HG03442 (cell line): Measurements from ENCODE around the gene SMIM33.
"Not testable (repeated sequence)": the region's sequence is repeated elsewhere in the genome, so short reads cannot be mapped to it uniquely, and the experiment has no call there.

Experiments used
- ATAC-seq: cut with Tn5 transposase; IDR thresholded peaks from one replicate; pipeline ENCODE4 v1.9.1; 2021; ENCODE audit warnings: mild to moderate bottlenecking, moderate library complexity; ENCODE audit not compliant: unreplicated experiment

Gene SMIM33

DNA sequence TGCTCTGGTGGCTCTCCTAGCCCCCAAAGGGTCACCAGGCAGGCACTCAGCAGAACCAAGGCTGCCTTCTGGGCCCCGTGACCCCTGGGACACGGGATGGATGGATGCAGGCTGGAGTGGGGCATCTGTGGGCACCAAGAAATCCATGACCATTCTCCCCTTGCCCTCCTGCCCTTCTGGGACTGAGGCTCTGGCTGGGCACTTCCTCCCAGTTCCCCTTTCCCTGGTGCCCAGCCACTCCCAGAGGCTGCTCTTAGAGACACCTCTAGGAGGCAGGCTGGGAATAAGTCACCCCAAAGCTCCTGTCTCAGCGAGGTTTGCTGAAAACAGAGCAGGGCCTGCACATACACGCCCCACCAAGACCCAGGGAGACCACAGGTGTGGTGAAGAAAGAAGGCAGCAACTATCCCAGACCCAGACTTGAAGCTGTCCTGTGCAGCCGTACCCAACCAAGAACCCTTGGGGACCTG, 10.8 kb downstream of the SMIM33 start:
- ATAC-seq, result peak; percentile 25

DNA sequence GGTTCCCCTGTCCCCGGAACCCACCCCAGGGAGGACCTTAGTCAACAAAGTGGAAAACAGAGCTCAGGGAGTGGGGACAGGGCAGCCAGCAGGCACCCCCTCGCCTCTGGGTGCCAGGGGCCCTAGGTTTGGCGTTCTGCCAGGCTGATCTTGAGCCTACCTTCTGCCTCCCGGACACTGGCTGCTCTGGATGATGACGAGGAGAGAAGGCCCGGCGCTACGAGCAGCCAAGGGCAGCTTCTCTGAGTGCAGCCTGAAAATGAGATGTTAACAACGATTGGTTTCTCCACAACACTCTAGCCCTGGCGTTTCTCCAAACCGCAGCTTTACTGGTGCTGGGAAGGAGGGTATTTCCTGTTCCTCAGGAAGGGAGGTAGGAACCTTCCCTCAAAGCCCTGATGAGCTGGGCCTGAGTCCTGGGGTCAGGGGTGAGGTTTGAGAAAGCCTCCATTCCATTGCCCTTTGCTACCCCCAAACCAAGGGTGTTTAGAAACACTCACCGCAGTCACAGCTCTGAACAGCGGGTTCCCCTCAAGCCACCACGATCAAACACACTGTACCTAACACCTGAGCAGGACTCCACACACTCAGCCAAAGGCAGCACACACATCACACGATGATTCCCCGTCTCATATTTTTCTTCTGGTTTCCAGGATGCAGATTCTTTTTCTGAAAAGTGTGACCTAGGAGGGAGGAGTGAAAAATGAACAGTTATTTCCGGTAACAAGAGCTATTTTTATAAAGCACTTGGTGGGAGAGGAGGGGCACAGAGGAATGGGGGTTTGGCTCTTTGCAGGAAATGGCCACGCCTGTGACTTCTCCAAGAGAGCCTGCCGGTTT, 11.5 kb downstream of the SMIM33 start, which contains the start of gene STING1:
TSS of gene STING1 (minus strand) at position 709 of the 840 bp plus-strand sequence. CDS start 1,054 bp downstream, outside the sequence.
- ATAC-seq, result peak; percentile 50

DNA sequence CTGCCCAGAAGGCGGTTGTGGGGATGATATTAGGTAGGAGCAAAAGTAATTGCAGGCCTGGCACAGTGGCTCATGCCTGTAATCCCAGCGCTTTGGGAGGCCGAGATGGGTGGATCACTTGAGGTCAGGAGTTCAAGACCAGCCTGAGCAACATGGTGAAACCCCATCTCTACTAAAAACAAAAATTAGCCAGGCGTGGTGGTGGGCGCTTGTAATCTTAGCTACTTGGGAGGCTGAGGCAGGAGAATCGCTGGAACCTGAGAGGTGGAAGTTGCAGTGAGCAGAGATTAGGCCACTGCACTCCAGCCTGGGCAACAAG, 12.0 kb downstream of the SMIM33 start:
- ATAC-seq, result not testable (repeated sequence)

DNA sequence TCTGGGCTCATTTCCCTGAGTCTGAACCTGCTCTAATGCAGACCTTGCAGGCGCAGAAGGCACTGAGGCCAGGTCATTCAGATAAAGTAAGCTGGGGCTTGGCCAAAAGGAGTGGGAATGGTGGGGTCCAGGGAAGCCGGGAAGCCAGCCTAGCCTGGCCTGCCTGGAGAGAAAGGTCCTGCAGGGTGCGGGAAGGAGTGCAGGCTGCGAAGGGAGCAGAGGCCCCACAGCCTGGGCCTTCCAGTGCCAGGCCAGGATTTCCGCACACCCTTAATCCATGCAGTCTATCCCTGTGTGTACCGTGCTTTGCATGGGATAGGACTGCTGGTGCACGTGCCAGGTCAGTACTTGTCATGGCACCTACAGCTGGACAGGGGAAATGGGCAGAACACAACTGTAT, 15.4 kb downstream of the SMIM33 start:
- ATAC-seq, result no peak

DNA sequence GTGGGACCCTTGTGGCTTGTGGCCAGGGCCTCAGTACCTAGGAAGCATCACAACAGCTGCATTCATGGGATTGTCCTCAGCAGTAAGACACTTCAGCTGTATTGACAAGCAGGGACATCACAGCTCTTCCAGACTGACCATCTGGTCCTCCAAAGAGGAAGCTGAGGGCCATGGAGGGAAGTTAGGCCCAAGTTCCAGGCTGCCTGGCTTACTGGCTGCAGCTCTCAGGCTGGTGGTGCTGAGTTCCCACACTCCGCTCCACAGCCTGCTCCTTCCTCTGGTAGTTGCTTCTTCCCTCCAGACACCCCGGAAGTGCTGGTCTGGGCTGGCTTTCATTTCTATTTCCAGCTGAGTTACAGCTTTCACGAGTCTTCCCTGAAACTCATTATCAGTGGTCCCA, 17.5 kb downstream of the SMIM33 start:
- ATAC-seq, result no peak

DNA sequence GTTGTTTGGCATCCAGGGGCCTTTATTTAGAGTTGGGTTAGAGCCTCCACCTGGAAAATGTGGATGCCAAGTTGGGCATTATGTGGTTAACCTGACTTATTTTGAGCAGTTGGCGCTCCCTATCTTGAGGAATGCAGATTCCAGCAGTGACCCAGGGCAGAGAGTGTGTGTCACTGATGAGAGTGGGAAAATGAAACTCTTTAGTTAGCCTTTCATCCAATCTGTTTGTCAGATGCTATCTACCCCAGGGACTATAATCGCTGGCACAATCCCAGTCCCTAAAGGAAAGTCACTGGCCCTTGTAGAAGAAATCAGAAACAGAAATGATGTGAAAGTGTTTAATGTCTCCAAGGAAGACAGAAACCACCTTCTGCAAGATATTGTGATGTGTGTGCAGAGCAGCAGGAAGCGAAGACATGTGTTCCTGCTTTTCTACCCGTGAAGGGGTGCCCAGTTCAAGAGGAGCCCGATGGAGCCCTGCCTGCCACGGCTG, 21.9 kb downstream of the SMIM33 start:
- ATAC-seq, result no peak

DNA sequence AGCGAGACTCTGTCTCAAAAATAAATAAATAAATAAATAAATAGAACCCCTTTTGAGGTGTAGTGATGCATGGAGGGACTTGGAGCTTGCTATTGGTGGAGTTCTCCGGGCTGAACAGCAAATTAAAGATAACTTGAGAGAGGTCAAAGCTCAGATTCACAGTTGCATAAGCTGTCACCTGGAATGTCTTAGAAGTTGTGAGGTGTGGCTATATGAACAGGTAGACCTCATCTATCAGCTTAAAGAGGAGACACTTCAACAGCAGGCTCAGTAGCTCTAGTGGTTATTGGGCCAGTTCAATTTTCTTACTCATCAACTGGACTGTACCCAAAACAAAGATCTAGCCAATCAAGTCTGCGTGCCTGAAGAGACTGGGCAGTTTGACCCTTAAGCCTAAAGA, 23.5 kb downstream of the SMIM33 start:
- ATAC-seq, result no peak

DNA sequence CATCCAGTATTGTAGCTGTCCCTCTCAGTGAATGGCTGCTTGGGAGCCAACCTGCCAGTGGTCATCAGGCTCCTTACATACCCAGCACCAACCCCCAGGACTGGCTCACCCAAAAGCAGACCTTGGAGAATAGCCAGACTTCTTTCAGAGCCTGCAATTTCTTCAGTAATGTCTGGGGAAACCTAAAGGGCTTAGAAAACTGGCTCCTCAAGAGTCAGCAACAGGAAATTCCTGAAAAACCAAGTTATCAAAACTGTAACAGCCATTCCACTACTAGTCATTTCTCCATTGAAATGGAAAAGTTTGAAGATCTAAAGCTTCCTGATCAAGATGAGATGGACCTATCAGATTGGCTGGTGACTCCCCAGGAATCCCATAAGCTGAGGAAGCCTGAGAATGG, 24.0 kb downstream of the SMIM33 start:
- no peak for ATAC-seq

DNA sequence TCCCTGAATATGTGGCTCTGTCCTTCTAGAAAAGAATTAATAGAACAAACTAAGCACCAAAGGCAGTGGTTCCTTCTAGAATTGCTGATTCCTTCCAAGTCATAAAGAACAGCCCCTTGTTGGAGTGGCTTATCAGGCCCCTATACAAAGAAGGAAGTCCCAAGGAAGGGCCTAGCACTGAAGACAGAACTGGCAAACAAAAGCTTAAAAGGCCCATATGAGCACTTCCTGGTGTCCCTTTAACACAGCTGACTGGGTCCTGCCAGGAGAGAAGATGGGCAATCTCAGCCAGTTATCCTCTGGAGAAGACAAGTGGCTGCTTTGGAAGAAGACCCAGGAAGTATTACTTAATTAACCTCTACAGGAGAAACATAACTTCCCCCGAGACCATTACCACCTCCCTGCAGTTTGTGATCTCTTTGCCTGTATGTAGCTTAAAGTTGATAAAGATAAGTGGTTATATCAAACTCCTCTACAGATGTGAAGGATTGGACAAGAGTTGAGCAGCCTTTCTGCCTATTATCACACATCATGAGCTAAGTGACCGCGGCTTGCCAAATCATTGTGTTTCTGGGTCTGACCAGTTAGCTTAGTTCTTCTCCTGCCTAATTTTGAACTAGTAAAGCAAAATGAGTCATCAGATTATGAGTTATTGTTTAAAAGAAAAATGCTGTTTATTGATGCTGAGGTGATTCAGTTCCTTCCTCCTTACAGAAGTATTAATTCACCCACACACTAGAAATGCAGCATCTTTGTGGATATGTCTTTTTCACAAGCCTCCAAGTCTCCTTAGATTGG, 25.0 kb downstream of the SMIM33 start:
- ATAC-seq, result no peak

DNA sequence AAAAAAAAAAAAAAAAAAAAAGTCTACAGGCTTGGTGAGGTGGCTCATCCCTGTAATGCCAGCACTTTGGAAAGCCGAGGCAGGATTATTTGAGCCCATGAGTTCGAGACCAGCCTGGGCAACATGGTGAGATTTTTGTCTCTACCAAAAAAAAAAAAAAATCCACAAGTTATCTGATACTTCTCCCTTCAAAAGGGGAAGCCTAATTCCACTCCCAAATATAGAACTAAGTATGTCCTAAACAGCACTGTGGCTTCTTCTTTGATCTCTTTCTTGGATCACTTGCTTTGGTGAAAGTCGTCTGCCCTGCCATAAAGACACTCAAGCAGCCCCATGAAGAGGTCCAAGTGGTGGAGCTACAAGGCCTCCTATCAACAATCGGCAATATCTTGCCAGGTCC, 30.6 kb downstream of the SMIM33 start:
- ATAC-seq, result no peak

DNA sequence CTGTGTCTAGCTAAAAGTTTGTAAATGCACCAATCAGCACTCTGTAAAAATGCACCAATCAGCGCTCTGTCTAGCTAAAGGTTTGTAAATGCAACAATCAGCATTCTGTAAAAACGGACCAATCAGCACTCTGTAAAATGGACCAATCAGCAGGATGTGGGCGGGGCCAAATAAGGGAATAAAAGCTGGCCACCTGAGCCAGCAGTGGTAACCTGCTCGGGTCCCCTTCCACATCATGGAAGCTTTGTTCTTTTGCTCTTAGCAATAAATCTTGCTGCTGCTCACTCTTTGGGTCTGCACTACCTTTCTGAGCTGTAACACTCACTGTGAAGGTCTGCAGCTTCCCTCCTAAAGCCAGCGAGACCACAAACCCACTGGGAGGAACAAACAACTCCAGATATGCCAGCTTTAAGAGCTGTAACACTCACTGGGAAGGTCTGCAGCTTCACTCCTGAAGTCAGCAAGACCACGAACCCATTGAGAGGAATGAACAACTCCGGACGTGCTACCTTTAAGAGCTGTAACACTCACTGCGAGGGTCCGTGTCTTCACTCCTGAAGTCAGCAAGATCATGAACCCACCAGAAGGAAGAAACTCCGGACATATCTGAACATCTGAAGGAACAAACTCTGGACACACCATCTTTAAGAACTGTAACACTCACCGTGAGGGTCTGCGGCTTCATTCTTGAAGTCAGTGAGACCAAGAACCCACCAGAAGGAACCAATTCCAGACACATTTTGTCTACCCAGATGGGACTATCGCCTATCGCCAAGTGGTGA, 32.4 kb downstream of the SMIM33 start:
- not testable (repeated sequence) for ATAC-seq

DNA sequence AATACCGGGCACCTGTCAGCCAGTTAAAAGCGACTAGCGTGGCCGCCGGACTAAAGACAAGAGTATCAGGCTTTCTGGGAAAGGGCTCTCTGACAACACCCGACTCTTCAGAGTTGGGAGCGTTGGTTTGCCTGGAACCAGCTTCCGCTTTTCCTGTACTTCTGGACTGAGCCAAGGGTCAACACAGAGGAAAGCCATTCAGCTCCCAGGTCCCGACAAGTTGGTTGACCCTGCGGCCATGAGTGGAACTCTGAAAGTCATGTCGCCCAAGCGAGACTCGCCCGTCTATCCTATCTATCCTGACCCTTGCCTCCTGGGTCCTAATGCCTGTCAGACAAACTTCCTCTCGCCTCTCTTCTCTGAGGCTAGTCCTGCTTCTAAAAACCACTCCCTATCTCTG, 33.1 kb downstream of the SMIM33 start:
- not testable (repeated sequence) for ATAC-seq

DNA sequence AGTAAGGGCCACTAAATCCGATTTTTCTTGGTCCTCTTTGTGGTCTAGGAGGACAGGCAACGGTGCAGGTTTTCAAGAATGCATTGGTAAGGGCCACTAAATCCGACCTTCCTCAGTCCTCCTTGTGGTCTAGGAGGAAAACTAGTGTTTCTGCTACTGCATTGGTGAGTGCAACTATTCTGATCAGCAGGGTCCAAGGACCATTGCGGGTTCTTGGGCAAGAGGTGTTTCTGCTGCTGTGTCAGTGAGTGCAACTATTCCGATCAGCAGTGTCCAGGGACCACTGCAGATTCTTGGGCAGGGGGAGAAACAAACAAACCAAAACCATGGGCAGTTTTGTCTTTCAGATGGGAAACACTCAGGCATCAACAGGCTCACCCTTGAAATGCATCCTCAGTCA, 33.9 kb downstream of the SMIM33 start:
- ATAC-seq, result not testable (repeated sequence)

DNA sequence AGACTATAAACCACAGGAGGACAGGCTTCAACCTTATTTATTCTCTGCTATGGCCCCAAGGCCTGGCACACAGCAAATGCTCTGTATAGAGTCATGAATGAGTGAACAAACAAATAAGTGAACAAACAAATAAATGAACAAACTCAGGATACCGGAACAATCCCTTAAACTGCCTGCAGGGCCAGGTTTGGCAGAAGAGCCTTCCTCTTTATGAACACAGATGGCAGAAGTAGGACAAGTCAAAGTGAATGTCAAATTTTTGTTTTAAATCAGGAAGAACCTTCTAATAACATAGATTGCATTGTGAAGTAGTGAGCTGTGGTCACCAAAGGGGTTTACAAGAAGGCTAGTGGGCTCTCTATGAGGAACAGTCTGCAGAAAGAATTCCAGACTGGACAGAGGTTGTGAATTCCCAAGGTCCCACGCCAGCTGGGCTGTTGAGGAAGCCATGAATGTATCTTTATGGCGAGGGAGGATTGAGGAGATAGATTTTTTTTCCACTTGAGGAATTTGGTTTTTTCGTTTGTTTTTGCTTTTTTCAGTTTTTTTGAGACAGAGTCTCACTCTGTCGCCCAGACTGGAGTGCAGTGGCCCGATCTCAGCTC, 42.1 kb downstream of the SMIM33 start:
- ATAC-seq, result no peak

DNA sequence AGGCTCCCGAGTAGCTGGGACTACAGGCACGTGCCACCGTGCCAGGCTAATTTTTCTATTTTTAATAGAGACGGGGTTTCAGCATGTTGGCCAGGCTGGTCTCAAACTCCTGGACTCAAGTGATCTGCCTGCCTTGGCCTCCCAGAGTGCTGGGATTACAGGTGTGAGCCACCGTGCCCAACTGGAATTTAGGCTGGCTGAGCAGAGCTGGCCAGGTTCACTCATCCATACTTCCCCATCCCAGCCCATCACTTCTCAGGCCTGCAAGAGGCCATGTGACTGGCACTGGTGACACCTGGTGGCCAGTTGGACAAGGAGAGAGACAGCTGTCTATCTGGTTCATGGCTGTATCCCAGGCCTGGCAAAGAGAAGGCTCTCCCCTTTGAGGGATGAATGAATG, 42.6 kb downstream of the SMIM33 start:
- not testable (repeated sequence) for ATAC-seq

DNA sequence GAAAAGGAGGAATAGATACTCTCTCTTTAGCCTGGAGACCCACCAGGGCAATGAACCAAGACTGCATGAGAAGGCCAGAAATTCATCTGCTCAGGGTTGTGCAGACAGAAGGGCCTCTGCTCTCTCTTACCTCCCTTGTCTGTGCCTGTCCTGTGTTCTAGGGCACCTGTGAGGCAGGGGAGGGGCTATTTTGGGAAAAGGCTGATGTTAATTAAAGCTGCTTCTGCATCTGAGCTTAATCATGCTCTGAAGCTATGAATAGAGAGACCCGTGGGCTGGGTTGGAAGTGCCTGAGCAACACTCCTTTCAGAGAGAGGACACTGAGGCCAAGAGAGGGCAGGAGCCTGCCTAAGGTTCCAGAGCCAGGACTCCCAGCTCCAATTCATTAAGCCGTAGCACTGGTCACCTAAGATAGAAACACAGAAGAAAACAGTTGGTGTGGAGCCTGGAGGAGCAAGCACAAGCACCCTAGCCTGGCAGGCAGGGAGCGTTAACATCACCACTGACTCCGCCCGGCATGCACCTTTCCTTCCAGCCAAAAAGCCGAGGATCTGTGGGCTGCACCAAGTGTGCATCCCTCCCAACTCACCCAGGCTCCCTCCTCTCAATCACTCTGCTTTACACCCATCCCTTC, 43.2 kb downstream of the SMIM33 start:
- no peak for ATAC-seq

DNA sequence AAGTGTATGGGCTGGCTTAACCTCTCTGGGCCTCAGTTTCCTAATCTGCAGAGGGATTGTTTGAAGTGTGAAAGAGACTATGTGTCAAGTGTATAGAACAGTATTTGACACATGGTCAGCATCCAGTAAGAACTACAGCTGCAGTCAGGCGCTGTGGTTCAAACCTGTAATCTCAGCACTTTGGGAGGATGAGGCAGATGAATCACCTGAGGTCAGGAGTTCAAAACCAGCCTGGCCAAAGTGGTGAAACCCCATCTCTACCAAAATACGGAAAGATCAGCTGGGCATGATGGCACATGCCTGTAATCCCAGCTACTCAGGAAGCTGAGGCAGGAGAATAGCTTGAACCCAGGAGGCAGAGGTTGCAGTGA, 43.7 kb downstream of the SMIM33 start:
- ATAC-seq, result no peak

DNA sequence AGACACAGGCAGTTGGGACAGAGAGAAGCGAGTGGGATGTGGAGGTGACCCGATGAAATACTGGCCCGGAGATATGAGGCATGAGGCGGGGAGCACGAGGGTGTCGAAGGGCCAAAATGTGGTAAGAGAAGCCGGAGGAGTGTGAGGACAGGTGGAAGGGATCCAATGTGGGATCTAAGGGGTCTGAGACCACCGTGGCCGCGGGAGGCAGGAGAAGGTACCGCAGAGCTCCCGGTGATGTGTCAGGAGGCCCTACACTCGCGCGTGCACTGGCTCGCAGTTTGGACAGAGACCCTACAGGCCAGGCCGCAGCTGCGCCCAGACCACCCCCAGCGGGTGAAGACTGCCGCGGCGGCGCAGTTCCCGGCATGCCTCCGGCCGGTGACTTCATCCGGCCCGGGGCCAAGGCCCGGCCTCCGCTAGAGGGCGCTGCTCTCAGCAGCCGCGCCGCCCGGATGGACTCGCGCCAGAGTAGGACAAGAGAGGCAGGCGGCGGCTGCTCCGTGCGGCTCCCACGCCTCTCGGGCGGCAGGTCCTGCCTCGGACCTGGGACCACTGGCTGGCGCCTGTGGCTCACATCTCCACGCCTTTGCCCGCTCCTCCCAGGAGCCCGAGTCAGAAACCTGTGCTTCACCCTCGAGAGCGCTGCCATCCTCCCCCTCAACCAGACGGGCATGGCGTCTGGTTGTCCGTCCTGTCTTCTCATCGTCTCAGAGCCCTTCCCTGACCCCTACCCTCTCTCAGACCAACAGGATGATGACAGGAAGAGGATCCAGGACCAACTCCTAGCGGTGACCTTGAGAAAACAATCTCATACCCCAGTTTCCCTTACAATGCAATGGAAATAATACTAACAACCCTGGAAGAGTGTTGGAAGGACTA, 47.1 kb downstream of the SMIM33 start:
- peak; percentile 82 for ATAC-seq
